GM18909 (cell line): ENCODE results near the gene NAALADL1.
"Not testable (repeated sequence)": the region's sequence is repeated elsewhere in the genome, so short reads cannot be mapped to it uniquely, and the experiment has no call there.

ENCODE experiments used
- ATAC-seq: cut with Tn5 transposase; IDR thresholded peaks from one replicate; pipeline ENCODE4 v1.9.1; 2021; ENCODE audit warnings: mild to moderate bottlenecking; ENCODE audit not compliant: unreplicated experiment, poor library complexity

Gene NAALADL1

DNA sequence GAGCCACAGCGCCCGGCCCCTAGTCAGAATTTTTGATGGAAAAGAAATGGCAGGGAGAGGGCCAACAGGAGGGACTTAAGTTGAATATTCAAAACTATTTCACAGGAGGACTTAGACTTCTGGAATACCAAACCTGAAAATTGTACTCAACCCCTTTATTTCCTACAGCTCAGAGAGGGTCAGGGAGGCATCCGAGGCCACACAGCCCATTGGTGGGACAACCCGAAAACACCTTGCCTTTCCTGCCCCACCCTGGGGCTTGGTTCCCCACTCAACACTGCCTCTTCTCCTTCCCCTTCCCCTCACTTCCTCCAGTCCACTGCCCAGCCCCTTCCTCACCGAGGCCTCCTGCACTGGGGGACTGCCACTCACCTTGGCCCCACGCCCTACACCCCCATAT lies 1.4 kb downstream of the NAALADL1 start:
- ATAC-seq: no peak

DNA sequence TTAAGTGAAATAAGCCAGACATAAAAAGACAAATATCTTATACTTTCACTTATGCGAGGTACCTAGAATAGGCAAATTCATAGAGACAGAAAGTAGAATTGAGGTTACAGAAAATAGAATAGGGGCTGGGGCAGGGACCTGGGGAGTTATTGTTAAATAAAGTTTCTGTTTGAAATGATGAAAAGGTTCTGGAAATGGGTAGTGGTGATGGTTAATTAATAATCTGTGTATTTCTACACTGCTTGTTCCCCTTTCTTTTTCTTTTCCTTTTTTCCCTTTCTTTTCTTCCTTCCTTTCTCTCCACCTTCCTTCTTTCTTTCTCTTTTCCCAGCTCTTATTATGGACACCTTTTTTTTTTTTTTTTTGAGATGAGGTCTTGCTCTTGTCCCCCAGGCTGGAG lies 2.8 kb downstream of the NAALADL1 start:
- ATAC-seq: no peak

DNA sequence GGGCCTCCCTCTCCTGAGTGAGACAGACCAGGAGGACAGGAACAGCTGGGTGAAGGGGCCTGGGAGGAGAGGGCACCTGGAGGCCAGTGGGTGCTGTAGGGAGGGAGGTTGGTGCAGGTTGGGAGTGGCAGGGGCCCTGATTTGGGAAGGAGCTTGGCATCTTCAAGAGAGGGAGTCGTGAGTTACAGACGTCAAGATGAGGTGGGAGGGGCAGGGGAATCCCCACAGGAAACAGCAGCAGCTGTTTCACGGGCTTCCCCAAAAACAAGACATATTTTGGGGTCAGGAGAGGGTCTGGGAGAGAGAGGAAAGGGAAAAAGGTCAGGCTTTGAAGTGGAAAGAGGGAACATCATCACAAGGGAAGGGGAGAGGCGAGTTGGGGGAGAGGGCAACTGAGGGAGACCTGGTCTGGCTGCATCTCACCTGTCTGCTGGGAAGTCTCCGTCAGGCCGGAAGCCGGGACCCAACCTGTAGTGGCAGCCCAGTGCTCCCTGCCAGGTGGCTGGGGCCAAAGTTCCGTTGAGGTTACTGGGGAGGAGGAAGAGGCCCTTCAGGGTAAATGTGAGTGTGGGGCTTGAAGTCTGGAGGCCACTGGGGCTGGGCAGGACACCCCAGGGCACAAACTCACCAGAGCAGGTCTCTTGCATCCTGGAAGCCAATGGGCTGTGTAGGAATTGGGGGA lies 4.4 kb downstream of the NAALADL1 start:
- no peak for ATAC-seq

DNA sequence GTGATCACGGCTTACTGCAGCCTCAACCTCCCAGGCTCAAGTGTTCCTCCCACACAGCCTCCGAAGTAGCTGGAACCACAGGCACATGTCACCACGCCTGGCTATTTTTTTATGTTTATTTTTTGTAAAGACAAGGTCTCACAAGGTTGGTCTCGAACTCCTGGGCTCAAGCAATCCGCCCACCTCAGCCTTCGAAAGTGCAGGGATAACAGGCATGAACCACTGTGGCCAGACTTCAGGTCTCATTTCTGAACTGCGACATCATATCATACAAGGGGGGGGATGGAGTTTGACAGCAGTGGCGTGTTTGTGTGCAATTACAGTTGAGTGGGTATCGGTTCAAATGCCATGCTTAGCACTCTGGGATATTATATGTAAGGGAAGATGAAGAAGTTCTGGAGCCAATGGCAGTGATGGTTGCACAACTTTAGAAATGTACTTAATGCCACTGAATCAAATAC lies 6.9 kb downstream of the NAALADL1 start:
- no peak for ATAC-seq

DNA sequence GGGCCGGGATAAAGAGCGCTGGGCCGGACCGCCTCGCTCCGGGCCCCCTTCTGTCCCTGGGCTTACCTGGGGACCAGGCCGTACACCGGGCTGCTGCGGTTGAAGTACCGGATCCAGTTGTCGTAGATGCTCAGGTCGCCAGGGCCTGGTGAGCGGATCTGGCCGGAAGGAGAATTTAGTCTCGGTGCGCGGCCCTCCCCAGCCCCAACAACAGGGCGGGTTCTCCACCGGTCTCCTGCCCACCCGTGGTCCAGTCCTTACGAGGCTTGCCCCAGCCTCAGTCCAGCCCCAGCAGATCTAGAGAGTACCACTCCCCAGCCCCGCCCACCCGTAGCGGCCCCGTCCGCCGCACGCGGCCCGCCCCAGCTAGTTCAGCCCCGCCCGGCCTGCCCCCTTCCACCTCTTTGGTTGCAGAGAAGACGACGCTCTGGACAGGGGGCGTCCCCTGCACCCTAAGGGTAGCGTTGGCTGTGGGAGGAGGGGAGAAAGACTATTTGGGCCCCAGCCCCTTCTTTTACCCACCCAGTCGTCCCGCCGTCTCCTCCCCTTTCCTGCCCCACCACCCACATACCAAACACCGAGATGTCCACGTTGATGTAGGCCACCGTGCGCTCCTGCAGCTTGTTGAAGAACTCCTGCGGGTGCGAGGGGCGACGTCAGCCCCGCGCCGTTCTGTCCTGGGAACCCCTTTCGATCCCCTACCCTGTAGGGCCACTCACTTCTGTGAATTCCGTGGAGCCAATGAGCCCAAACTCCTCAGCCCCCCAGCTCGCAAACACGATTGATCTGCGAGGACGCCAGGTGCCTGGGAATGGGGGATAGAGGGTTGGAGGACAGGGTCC lies 10.6 kb downstream of the NAALADL1 start:
- no peak for ATAC-seq

DNA sequence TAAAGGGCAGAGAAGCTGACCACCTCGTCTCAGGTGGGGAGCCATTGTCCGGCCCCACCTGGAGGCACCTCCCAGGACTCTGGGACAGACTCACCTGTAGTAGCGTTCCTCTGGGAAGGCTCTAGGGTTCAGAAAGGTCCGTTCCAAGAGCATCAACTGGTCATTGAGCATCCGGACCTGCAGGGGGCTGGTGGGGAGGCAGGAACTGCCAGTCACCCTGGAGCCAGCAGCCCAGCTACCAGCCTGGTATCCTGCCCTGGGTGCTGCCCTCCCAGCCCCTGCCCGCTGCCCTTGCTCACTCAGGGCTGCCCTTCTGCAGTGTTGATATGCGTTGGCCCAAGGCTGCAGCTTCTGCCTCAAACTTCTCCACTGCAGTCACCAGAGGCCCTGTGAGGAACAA lies 12.6 kb downstream of the NAALADL1 start:
- no peak for ATAC-seq

DNA sequence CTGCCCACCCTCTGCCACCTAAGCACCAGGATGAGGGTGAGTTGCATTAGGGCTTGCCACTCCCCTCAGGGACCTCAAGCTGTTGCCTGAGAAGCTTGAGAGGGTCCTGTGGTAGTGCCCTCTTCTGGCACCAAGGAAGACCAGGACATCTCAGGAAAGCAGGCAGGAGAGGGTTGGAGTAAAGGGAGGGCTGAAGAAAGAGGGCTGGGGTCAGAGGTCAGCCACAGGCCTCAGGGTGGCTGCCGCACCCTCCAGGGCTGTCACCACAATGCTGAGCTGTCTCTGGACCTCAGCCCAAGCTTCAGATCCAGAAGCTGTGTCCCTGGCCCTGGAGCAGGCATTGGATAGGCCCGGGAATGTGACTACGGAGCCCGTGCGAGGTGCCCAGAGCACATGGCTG lies 13.3 kb downstream of the NAALADL1 start:
- no peak for ATAC-seq

DNA sequence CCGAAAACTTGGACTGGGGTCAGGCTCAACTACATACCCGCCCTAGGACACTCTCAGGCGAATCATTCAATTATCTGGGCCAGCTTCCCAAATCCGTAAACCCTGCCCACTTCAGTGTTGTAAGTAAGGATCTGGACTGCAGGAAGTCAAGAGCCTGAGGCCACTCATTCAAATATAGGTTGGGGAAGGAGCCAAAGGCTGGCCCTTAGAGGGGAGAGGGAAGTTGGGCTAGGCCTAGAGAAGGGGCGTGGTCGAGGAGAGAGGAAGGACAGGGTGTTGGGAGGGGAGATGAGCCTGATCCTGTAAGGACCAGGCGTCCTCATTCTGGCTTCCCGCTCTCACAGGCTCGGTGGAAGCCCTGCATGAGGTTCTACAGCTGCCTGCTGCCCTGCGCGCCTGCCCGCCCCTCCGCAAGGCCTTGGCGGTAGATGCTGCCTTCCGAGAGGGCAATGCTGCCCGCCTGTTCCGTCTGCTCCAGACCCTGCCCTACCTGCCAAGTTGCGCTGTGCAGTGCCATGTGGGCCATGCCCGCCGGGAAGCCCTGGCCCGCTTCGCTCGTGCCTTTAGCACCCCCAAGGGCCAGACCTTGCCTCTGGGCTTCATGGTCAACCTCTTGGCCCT lies 14.4 kb downstream of the NAALADL1 start:
- ATAC-seq: no peak

DNA sequence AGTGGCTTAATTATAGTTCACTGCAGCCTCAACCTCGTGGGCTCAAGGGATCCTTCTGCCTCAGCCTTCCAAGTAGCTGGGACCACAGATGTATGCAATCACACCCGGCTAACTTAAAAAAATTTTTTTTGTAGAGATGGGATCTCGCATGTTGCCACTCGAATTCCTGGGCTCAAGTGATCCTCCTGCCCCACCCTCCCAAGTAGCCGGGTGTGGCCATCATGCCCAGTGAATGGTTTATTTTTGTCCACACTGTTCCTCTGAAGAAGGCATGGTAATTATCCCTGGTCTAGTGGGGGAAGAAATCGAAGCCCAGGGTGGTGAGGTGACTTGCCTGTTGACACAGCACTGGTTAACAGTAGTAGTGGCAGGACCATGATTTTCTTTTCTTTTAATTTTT lies 15.5 kb downstream of the NAALADL1 start:
- no peak for ATAC-seq

DNA sequence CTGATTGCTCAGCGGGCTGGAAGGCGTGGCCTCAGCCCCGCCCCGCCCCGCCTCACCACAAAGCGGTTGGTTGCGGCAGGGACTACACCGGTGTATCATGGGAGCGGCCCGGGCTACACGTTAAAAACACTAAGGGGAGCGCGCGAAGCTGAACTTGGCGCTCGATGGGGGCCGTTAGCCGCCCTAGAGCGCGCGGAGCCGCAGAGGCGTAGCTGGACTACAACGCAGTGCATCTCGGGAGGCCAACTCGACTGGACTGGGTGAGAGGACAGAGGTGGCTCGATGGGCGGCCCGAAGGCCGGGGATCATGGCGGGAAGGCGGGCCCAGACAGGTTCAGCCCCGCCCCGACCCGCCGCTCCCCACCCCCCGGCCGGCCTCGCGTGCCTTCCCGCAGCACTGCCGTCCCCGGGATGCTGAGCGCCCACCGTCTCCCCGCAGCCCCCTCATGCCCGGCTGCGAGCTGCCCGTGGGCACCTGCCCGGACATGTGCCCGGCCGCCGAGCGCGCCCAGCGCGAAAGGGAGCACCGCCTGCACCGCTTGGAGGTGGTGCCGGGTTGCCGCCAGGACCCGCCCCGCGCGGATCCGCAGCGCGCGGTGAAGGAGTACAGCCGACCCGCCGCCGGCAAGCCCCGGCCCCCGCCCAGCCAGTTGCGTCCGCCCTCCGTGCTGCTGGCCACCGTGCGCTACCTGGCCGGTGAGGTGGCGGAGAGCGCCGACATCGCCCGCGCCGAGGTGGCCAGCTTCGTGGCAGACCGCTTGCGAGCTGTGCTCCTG lies 17.3 kb downstream of the NAALADL1 start, which contains the start of gene SAC3D1:
SAC3D1 (plus strand) TSS at position 364 of the 776 bp plus-strand sequence; CDS start at position 447, 83 bp downstream.
- peak; percentile 88 for ATAC-seq

DNA sequence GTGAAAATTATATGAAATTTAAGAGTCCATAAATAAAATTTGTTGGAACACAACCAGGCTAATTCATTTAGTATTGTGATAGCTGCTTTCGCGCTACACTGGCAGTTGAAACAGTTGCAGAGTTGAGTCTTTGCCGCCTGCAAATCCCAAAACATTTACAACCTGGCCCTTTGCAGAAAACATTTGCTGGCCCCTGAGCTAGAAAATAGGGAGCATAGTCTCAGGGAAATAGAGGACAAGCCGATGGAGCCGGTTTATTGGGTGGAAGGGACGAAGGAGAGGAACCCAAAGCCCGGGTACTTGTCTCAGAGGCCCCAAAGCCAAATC lies 17.9 kb downstream of the NAALADL1 start:
- ATAC-seq: no peak

DNA sequence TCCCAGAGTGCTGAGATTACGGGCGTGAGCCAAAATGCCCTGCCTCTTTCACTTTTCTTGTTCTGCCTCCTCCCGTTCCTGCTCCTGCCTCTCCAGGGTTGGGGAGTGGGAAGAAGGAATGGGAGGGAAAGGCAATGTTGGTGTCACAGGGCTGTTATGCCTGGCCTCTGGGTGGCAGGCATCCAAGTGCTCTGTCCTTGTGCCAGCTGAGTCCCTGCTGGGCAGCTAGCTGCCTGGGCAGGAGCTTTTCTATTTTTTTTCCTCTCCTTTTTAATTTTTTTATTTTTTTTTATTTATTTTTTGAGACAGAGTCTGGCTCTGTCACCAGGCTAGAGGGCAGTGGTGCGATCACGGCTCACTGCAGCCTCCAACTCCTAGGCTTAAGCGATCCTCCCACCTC lies 21.4 kb downstream of the NAALADL1 start:
- no peak for ATAC-seq

DNA sequence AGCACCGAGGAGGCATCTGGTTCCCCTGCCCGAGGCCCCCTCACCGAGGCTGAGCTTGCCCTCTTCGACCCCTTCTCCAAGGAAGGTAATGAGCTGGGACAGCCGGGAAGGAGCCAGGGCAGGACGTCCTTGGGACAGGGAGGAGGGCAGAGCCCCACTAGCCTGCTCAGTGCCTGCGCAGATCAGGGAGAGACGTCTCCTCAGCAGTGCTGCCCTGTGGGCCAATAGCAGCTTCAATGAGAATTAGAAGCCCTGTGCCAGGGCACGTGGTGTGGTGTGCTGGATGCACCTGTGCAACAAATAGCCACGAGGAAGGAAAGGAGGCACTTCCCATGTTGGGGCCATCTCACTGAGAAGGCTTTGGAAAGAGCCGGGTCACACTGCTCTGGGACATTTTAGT lies 22.8 kb downstream of the NAALADL1 start:
- ATAC-seq: no peak

DNA sequence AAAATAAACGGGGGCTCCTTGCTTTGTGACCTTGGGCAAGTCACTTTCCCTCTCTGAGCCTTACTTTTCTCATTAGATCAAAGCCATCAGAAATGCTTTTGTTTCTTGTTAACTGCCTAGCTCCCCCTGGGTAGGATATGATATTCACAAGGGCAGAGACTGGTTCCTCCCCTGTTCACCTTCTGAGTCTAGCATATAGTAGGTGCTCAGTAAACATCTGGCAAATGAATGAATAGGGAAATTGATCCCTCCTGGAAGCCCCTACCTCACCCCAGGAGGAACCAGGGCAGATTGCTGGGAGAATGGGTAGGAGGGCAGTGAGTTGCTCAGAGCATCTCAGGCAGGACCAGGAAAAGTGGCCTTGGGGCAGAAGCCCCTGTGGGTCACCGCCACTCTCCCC lies 23.9 kb downstream of the NAALADL1 start:
- ATAC-seq: no peak

DNA sequence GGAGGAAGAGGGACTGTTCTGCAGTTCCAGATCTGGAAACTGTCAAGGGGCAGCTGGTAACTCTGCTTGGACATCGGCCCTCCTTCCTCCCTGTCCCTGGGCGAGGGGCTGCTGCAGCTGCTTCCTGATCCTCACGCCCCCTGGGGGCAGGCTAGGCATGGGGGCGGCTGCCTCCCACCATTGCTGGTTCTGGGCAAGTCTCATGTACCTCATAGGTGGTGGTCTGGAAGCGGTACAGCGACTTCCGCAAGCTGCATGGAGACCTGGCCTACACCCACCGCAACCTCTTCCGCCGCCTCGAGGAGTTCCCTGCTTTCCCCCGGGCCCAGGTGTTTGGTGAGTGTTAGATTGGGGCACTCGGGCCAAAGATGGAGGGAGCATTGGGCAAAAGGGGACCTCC lies 26.1 kb downstream of the NAALADL1 start:
- no peak for ATAC-seq

DNA sequence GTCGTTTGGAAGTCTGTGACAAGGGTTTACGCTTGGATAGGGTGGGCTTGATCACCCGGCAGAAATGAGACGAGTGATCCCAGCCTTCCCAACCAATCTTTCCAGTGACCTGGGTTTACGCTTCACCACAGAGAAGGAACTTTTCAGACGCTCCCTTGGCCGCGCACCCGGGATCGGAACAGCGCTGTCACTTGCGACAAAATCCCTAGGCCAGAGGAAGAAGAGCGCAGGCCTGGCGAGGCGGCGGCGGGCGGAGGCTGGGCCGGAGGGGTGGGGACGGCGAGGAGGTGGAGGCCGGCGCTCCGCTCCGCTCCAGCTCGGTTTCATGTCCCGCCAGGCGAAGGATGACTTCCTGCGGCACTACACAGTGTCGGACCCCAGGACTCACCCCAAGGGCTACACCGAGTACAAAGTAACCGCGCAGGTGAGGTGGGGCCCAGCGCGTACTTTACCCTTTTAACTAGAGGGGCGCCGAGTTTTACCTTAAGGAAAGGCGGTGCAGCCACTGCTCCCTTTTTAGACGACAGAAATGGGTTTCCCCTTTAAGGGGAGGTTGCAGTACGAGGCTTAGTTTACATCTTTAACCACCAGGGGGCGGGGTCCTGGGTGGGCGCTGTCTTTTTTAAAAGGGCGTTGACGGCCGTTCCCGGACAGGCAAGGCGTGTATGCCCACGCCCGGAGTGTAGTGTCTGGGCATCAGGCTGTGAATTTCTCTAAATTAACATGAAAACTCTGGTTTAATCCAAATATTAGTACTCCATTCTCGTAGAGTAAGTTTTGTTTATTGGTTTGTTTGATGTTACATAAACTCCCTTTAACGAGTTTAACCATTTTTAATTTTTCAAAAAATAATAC lies 30.9 kb downstream of the NAALADL1 start, which contains the start of gene SNX15:
SNX15 (plus strand) TSS at position 227 of the 855 bp plus-strand sequence; CDS start at position 326, 99 bp downstream.
- ATAC-seq: peak; percentile 89

DNA sequence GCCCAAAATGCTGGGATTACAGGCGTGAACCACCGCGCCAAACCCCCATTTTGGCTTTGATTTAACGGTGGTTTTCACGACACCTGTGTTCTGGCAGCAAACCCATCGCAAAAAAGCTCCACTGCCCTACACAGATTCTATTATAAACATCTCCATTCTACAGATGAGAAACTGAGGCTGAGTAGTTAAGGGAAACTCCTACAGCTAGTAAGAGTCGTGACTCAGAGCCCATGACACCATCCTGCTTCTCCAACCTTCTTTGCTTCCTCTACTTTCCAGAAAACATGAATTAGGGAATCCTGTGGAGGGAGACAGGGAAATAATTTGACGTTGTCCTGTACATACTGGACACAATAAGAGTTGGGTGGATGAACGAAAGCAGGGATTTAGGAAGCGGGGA lies 31.5 kb downstream of the NAALADL1 start:
- no peak for ATAC-seq

DNA sequence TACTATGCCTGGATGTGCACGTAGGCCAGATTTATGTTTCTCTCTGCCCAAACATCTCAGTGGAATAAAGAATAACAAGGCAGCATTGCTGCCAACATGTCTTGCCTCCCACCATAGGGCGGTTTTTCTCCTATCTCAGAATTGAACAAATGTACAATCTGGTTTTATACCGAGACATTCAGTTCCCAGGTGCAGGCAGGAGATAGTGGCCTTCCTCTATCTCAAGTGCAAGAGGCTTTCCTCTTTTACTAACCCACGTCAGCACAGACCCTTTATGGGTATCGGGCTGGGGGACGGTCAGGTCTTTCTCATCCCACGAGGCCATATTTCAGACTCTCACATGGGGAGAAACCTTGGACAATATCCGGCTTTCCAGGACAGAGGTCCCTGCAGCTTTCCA lies 34.9 kb downstream of the NAALADL1 start:
- ATAC-seq: not testable (repeated sequence)

DNA sequence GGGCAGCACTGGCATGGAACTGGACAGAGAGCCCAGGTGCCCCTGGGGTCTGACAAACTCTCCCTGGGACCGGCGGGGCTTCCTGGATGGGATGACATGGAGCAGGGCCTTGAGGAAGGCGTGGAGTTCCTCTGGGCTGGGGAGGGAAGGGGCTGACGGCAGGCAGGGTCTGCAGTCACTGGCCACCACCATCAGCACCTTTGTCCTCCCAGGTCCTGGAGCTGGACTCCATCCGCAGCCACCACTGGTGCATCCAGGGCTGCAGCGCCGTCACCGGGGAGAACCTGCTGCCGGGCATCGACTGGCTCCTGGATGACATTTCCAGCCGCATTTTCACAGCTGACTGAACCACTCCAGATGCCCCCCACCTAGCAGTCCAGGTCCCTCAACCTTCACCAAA lies 36.8 kb downstream of the NAALADL1 start:
- no peak for ATAC-seq

DNA sequence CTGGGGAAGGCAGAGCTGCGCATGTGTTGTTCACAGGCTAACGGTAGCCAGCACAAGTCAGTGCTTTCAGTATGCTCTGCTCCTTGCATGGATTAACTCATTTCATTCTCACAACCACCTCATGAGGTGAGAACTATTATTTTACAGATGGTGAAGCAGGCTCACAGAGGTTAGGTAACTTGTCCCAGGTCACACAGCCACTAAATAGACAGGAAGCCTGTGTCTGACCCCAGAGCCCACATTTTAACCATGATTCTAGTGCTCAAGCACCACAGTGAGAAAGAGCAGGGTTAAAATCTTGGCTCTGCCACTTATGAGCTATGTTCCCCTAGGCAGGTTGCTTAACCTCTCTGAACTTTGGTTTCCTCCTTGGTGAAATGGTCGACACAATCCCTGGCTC lies 37.4 kb downstream of the NAALADL1 start:
- no peak for ATAC-seq
